ENCODE measurements around the gene OLIG3.

The OLIG3 gene

GRCh38 chr6:137495703-137496336 is 1.6 kb upstream of the OLIG3 start:
- no peak for DNase-seq (ENCODE audit: low read depth)

- no peak for DNase-seq (ENCODE audit: low read depth)
These were observed 951 bp upstream of the OLIG3 start for GRCh38 chr6:137494988-137495702.

GRCh38 chr6:137493218-137494038 is 766 bp downstream of the OLIG3 start:
- no peak for DNase-seq (ENCODE audit: low read depth)

GRCh38 chr6:137492289-137493217 is 1.6 kb downstream of the OLIG3 start:
- DNase-seq (ENCODE audit: low read depth) = no peak

- DNase-seq (ENCODE audit: low read depth) = no peak
These were observed 2.7 kb downstream of the OLIG3 start for GRCh38 chr6:137491478-137491877.

- no peak for DNase-seq (ENCODE audit: low read depth)
These were observed 3.2 kb downstream of the OLIG3 start for GRCh38 chr6:137490961-137491360.

- DNase-seq (ENCODE audit: low read depth) = no peak
These were observed 3.9 kb downstream of the OLIG3 start for GRCh38 chr6:137490006-137490905.

- DNase-seq (ENCODE audit: low read depth) = no peak
These were observed 4.9 kb downstream of the OLIG3 start for GRCh38 chr6:137489046-137490005.

- no peak for DNase-seq (ENCODE audit: low read depth)
These were observed 5.8 kb downstream of the OLIG3 start for GRCh38 chr6:137488150-137489045.

GRCh38 chr6:137487869-137488149 is 6.4 kb downstream of the OLIG3 start:
- DNase-seq (ENCODE audit: low read depth) = no peak

GRCh38 chr6:137487181-137487868 is 6.9 kb downstream of the OLIG3 start:
- DNase-seq (ENCODE audit: low read depth) = no peak

GRCh38 chr6:137486416-137486815 is 7.8 kb downstream of the OLIG3 start:
- DNase-seq (ENCODE audit: low read depth) = no peak

- DNase-seq (ENCODE audit: low read depth) = no peak
These were observed 13.8 kb downstream of the OLIG3 start for GRCh38 chr6:137480431-137480830.

- DNase-seq (ENCODE audit: low read depth) = no peak
These were observed 19.1 kb downstream of the OLIG3 start for GRCh38 chr6:137475103-137475502.

- DNase-seq (ENCODE audit: low read depth) = no peak
These were observed 20.6 kb downstream of the OLIG3 start for GRCh38 chr6:137473598-137473997.

GRCh38 chr6:137472641-137473137 is 21.5 kb downstream of the OLIG3 start:
- no peak for DNase-seq (ENCODE audit: low read depth)

- no peak for DNase-seq (ENCODE audit: low read depth)
These were observed 22.2 kb downstream of the OLIG3 start for GRCh38 chr6:137471986-137472385.

GRCh38 chr6:137471497-137471896 is 22.7 kb downstream of the OLIG3 start:
- no peak for DNase-seq (ENCODE audit: low read depth)
